ENCODE measurements around the gene FILIP1L. TPM values are rescaled to one million over a fixed set of nuclear protein-coding genes. Genes with fewer than 3 reads are reported as not detected.

FILIP1L gene
- total and polyA plus RNA-seq, 2 of the 13 experiments (the other 11 are each of a cell fraction or from before 2014, with no cell fraction given) = 8.1 to 187 TPM

GRCh38 chr3:99895703-99896441 is 218.4 kb downstream of the FILIP1L start (continued):
- TF ChIP-seq LRRFIP1 (CRISPR knock-in tag; conservative IDR thresholded peaks at IDR 0.05) (no peak), TRAFD1 (CRISPR knock-in tag; IDR thresholded peaks at IDR 0.05; ENCODE audit: borderline replicate concordance) (no peak), FOXJ3 (CRISPR knock-in tag; IDR thresholded peaks at IDR 0.05; ENCODE audit: borderline replicate concordance) (peak; percentile 30; the same call in 1 of the 2 replicates), NR0B2 (CRISPR knock-in tag; IDR thresholded peaks at IDR 0.05) (no peak), ZNF746 (CRISPR knock-in tag; IDR thresholded peaks at IDR 0.05) (no peak), NR1H2 (CRISPR knock-in tag; IDR thresholded peaks at IDR 0.05; ENCODE audit: borderline replicate concordance, low read depth) (no peak), TEAD3 (CRISPR knock-in tag; optimal IDR thresholded peaks at IDR 0.05; ENCODE audit: borderline replicate concordance) (no peak), ZNF382 (CRISPR knock-in tag; IDR thresholded peaks at IDR 0.05; ENCODE audit: borderline replicate concordance) (no peak), U2AF1 (optimal IDR thresholded peaks at IDR 0.05; ENCODE audit: low read depth, low read length) (no peak), ZNF18 (CRISPR knock-in tag; IDR thresholded peaks at IDR 0.05; ENCODE audit: insufficient replicate concordance) (peak; percentile 54), GLMP (CRISPR knock-in tag; IDR thresholded peaks at IDR 0.05; ENCODE audit: borderline replicate concordance) (no peak), ZBTB37 (CRISPR knock-in tag; IDR thresholded peaks at IDR 0.05) (no peak), THAP7 (CRISPR knock-in tag; IDR thresholded peaks at IDR 0.05) (no peak), ELK4 (CRISPR knock-in tag; IDR thresholded peaks at IDR 0.05; ENCODE audit: borderline replicate concordance) (no peak), SP140L (CRISPR knock-in tag; IDR thresholded peaks at IDR 0.05; ENCODE audit: borderline replicate concordance) (no peak), THYN1 (CRISPR knock-in tag; IDR thresholded peaks at IDR 0.05; ENCODE audit: borderline replicate concordance, low read depth) (no peak)

Measured in HepG2 (cell line).